Measurements from ENCODE around the gene LAGE3.

- TF ChIP-seq POLR2AphosphoS5 (IDR thresholded peaks at IDR 0.05; ENCODE audit: borderline replicate concordance, low read depth, low read length) (no peak), EZH2 (IDR thresholded peaks at IDR 0.05) (no peak), FOXP2 (optimal IDR thresholded peaks at IDR 0.05; ENCODE audit: control extremely low read depth, extremely low read length, insufficient read depth) (no peak)
Measured at GRCh38 chrX:154507673-154508383, 28.7 kb upstream of the LAGE3 start.
